OCI-LY7 (cell line): Measurements from ENCODE around the gene ENDOD1.

ENCODE experiments used
- EZH2phosphoT487 ChIP-seq: fragments of 200-600 bp; sonication (generic); IDR thresholded peaks from 2 replicates; pipeline ENCODE4 v1.6.1; 2018; ENCODE audit warnings: low read depth, borderline replicate concordance, mild to moderate bottlenecking, mixed run types, antibody characterized with exemption, low read length, moderate library complexity, mixed read lengths
- TF ChIP-seq, protein P1 (sequence below): fragments of 200-600 bp; sonication (generic); conservative IDR thresholded peaks from 2 replicates; pipeline ENCODE4 v1.5.1; 2014; ENCODE audit warnings: mild to moderate bottlenecking, antibody characterized with exemption, low read length, moderate library complexity, mixed read lengths

GRCh38 chr11:95068549-95068948 lies 21.1 kb upstream of the ENDOD1 start:
- TF ChIP-seq, protein P1, sequence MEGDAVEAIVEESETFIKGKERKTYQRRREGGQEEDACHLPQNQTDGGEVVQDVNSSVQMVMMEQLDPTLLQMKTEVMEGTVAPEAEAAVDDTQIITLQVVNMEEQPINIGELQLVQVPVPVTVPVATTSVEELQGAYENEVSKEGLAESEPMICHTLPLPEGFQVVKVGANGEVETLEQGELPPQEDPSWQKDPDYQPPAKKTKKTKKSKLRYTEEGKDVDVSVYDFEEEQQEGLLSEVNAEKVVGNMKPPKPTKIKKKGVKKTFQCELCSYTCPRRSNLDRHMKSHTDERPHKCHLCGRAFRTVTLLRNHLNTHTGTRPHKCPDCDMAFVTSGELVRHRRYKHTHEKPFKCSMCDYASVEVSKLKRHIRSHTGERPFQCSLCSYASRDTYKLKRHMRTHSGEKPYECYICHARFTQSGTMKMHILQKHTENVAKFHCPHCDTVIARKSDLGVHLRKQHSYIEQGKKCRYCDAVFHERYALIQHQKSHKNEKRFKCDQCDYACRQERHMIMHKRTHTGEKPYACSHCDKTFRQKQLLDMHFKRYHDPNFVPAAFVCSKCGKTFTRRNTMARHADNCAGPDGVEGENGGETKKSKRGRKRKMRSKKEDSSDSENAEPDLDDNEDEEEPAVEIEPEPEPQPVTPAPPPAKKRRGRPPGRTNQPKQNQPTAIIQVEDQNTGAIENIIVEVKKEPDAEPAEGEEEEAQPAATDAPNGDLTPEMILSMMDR = no peak
- TF ChIP-seq EZH2phosphoT487 = no peak
